ENCODE data around the gene NXPH3.

- TF ChIP-seq ELF4 (IDR thresholded peaks at IDR 0.05) (no peak), FOXK2 (IDR thresholded peaks at IDR 0.05) (no peak), ARNT (IDR thresholded peaks at IDR 0.05) (no peak), BHLHE40 (IDR thresholded peaks at IDR 0.05; ENCODE audit: borderline replicate concordance) (no peak), CTBP1 (IDR thresholded peaks at IDR 0.05; ENCODE audit: borderline replicate concordance) (no peak), SUZ12 (IDR thresholded peaks at IDR 0.05) (no peak), SP1 (IDR thresholded peaks at IDR 0.05) (no peak), FOXA1 (IDR thresholded peaks at IDR 0.05) (no peak), L3MBTL2 (conservative IDR thresholded peaks at IDR 0.05) (no peak), FOXM1 (IDR thresholded peaks at IDR 0.05; ENCODE audit: borderline replicate concordance) (no peak), TARDBP (IDR thresholded peaks at IDR 0.05) (no peak), HDGF (IDR thresholded peaks at IDR 0.05; ENCODE audit: borderline replicate concordance) (no peak), PKNOX1 (IDR thresholded peaks at IDR 0.05) (no peak)
Measured at GRCh38 chr17:49552070-49552751, 23.5 kb upstream of the NXPH3 start.

Measured in HEK293T (cell line).